Stromal cell of bone marrow (primary cell): ENCODE data around the gene PALM3.
"Not testable (repeated sequence)": the region's sequence is repeated elsewhere in the genome, so short reads cannot be mapped to it uniquely, and the experiment has no call there.

Experiments used
- DNase-seq: peaks from one replicate; pipeline ENCODE4 v3.0.0-alpha.2; 2012; ENCODE audit warnings: low read depth

The PALM3 gene

DNA sequence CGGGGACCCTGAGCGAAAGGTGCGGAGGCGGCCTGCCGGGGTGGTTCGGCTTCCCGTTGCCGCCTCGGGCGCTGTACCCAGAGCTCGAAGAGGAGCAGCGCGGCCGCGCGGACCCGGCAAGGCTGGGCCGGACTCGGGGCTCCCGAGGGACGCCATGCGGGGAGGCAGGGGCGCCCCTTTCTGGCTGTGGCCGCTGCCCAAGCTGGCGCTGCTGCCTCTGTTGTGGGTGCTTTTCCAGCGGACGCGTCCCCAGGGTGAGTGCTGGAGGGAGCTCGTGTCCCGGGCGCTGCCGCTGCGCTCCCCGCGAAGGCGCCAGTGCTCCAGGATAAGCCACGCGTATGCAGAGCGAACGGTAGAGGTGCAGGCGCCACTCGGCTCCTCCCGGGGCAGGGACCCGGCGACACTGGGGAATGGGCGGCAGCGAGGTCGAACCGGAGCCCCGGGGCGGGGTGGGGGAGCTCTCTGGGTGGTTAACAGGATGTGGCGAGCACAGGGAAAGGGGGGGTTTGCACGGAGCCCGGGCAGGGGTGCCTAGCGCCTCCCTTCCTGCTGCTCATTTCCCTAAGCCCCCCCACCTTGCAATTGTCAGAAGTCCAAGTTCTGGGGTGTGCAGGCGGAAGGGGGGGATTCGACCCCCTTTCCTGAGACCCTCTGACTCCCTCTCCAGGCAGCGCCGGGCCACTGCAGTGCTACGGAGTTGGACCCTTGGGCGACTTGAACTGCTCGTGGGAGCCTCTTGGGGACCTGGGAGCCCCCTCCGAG lies 30.0 kb downstream of the PALM3 start, which contains the start of gene IL27RA:
TSS of gene IL27RA (plus strand) at position 44 of the 762 bp plus-strand sequence. CDS start at position 155, 111 bp downstream.
- DNase-seq = no peak

- no peak for DNase-seq
These were observed 30.7 kb downstream of the PALM3 start for GRCh38 chr19:14030997-14031718.

DNA sequence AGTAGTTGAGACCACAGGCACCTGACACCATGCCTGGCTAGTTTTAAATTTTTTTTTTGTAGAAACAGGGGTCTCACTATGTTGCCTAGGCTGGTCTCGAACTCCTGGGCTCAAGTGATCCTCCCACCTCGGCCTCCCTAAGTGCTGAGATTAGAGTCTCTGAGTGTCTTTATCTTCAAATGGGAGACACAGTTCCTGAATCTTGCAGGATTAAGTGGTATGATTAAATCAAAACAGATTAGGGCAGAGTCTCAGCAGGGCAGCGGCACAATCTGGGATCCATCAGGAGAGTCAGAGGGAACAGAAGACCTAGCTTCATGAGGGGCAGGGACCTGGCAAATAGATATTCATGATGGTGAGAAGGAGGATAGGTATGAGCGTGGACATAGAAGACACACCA lies 33.0 kb downstream of the PALM3 start:
- no peak for DNase-seq

- no peak for DNase-seq
These were observed 33.9 kb downstream of the PALM3 start, which contains the start of gene RLN3 for GRCh38 chr19:14027856-14028450. TSS of gene RLN3 (plus strand) at chr19:14028148. CDS start at chr19:14028205, 57 bp downstream.

DNA sequence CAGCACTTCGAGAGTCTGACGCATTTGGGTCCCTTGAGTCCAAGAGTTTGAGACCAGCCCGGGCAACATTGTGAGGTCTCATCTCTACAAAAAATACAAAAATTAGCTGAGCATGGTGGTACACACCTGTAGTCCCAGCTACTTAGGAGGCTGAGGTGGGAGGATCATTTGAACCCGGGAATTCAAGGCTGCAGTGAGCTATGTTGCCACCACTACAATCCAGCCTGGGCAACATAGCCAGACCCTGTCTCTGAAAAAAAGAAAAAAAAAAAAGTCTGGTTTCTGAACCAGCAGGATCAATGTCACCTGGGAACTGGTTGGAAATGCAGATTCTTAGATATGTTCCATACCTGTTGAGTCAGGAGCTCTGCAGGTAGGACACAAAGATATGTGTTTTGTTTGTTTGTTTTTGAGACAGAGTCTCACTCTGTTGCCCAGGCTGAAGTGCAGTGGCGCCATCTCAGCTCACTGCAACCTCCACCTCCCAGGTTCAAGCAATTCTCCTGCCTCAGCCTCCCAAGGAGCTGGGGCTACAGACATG lies 35.2 kb downstream of the PALM3 start:
- DNase-seq = not testable (repeated sequence)

DNA sequence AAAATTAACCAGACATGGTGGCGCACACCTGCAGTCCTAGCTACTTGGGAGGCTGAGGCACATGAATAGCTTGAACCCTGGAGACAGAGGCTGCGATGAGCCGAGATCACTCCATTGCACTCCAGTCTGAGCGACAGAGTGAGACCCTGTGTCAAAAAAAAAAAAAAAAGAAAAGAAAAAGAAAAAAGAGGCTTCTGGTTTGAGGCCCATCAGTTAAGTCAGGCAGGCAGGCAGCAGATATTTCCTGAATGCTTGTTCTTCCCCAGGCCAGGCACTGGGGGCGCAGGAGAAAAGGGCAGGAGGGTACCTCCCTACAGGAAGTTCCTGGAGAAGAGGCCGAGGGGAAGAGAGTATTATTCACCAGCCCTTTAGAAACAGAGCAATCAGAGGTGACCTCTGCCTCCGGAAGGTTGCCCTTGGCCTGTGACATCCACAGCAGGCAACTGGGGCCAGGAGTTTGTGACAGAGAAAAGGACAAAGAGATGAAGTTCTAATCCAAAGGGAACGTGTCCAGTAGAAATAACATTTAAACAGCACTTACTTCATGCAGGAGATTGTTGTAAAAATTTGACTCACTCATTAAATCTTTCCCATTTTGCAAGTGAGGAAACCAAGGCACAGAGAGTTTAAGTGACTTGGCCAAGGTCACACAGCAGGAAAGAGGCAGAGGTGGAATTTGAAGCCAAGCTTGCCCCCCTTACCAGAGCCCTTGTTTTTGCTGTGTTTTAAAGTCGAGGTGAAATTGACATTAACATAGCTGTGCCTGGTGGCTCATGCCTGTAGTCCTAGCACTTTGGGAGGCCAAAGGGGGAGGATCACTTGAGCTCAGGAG lies 38.3 kb downstream of the PALM3 start:
- no peak for DNase-seq

GRCh38 chr19:14022469-14022868 lies 39.4 kb downstream of the PALM3 start:
- DNase-seq = no peak

DNA sequence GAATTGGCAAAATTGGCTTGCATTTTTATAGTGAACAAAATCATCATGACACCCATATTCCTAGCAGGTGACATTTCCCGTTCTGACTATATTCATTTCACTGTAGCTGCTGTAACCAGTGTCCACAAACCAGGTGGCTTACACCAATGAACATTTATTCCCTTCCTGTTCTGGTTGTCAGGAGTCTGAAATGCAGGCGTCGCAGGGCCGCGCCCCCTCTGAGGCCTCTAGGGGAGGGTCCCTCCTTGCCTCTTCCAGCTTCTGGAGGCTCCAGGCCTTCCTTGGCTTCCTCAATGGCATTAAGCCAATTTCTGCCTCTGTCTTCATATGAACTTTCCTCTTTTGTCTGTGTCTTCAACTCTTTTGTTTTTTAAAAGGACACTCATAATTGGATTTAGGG lies 40.4 kb downstream of the PALM3 start:
- DNase-seq = no peak

GRCh38 chr19:14019739-14020138 lies 42.1 kb downstream of the PALM3 start:
- not testable (repeated sequence) for DNase-seq

GRCh38 chr19:14019100-14019499 lies 42.8 kb downstream of the PALM3 start:
- DNase-seq = no peak

GRCh38 chr19:14015524-14016035 lies 46.3 kb downstream of the PALM3 start:
- DNase-seq = no peak

DNA sequence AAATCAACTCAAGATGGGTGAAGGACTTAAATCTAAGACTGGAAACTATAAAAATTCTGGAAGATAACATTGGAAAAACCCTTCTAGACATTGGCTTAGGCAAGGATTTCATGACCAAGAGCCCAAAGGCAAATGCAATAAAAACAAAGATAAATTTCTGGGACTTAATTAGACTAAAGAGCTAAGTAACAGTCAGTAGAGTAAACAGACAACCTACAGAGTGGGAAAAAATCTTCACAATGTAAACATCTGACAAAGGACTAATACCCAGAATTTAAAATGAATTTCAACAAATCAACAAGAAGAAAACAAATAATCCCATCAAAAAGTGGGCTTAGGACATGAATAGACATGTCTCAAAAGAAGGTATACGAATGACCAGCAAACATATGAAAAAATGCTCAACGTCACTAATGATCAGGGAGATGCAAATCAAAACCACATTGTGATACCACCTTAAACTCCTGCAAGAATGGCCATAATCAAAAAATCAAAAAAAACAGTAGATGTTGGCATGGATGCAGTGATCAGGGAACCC lies 49.4 kb downstream of the PALM3 start:
- no peak for DNase-seq

GRCh38 chr19:14006766-14007562 lies 54.9 kb downstream of the PALM3 start:
- DNase-seq = no peak

- DNase-seq = peak; percentile 100
These were observed 55.7 kb downstream of the PALM3 start, which contains the start of gene RFX1 for GRCh38 chr19:14006085-14006765. TSS of gene RFX1 (minus strand) at chr19:14006320. CDS start at chr19:13993843, 12,477 bp downstream.

- DNase-seq = peak; percentile 67
These were observed 56.4 kb downstream of the PALM3 start for GRCh38 chr19:14005349-14006084.

DNA sequence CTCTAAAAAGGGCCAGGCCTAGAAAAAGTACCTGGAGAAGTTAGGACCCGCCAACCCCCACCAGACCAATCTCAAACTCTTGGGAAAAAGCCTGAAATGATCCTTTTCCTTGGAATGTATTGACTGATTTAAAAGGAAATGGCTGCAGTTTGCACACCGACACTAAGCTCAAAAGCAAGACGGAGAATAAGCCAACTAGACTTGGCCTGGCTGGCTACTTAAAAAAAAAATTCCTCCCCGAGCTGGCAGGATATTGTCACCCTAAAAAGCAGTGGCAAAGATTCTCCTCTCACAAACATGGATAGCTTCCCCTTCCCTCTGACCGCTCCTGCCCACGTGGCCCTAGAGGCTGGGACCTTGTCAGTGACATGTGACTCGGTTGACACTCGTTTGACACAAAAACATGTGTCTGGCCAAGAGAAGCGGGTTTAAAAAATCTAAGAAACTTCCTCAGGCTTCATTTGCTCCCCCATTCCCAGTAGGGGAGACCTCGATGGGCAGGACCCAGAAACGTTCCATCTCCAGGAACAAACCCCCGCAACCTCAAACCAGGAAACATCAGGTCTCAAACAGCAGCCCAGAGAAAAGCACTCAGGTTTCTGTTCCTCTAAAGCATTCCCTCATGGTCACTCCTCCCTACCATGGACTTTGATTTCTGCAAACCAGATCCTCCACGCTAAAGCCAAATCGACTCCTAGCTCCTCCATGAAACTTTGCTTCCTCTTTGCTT lies 57.1 kb downstream of the PALM3 start:
- DNase-seq = no peak
